HepG2 (cell line): ENCODE results near the gene PTPRO. TPM values are rescaled to one million over a fixed set of nuclear protein-coding genes. Genes with fewer than 3 reads are reported as not detected.

ENCODE experiments used
- CC2D1A ChIP-seq: sonication (generic); formaldehyde crosslinking; IDR thresholded peaks from 2 replicates; pipeline ENCODE4 v1.8.1; 2023; ENCODE audit warnings: mild to moderate bottlenecking, missing genetic modification reagents
- FIP1L1 ChIP-seq: fragments of 200-400 bp; formaldehyde crosslinking; IDR thresholded peaks from 2 replicates; pipeline ENCODE4 v1.6.1; 2018; ENCODE audit warnings: low read depth, mild to moderate bottlenecking, low read length, moderate library complexity, borderline replicate concordance; ENCODE audit not compliant: insufficient read depth
- MIXL1 ChIP-seq: IDR thresholded peaks from 2 replicates; pipeline ENCODE4 v1.6.1; 2016
- RNF219 ChIP-seq: sonication (generic); formaldehyde crosslinking; IDR thresholded peaks from 2 replicates; pipeline ENCODE4 v1.5.0; 2020; ENCODE audit warnings: mild to moderate bottlenecking, missing genetic modification reagents
- SIX4 ChIP-seq: sonication (generic); formaldehyde crosslinking; IDR thresholded peaks from 2 replicates; pipeline ENCODE4 v1.4.0; 2020; ENCODE audit warnings: missing genetic modification reagents
- SMC3 ChIP-seq: IDR thresholded peaks from 2 replicates; pipeline ENCODE4 v1.6.1; 2011; ENCODE audit warnings: low read length, improper control_type of control experiment
- ZBTB1 ChIP-seq: sonication (generic); formaldehyde crosslinking; IDR thresholded peaks from 2 replicates; pipeline ENCODE4 v1.4.0; 2020; ENCODE audit warnings: missing genetic modification reagents, borderline replicate concordance
- ZFP62 ChIP-seq: sonication (generic); formaldehyde crosslinking; IDR thresholded peaks from 2 replicates; pipeline ENCODE4 v1.4.0; 2020; ENCODE audit warnings: missing genetic modification reagents
- ZIK1 ChIP-seq: sonication (generic); formaldehyde crosslinking; IDR thresholded peaks from 2 replicates; pipeline ENCODE4 v1.5.0; 2020; ENCODE audit warnings: mild to moderate bottlenecking, low read depth, missing genetic modification reagents, borderline replicate concordance
- ZKSCAN5 ChIP-seq: sonication (generic); formaldehyde crosslinking; IDR thresholded peaks from 2 replicates; pipeline ENCODE4 v1.5.1; 2020; ENCODE audit warnings: mild to moderate bottlenecking, missing genetic modification reagents
- ZMAT3 ChIP-seq: sonication (generic); formaldehyde crosslinking; conservative IDR thresholded peaks from 2 replicates; pipeline ENCODE4 v1.7.0; 2021; ENCODE audit warnings: missing genetic modification reagents
- ZNF234 ChIP-seq: sonication (generic); formaldehyde crosslinking; conservative IDR thresholded peaks from 2 replicates; pipeline ENCODE4 v1.5.1; 2020; ENCODE audit warnings: mild to moderate bottlenecking, missing genetic modification reagents
- ZNF572 ChIP-seq: sonication (generic); formaldehyde crosslinking; IDR thresholded peaks from 2 replicates; pipeline ENCODE4 v1.5.1; 2020; ENCODE audit warnings: mild to moderate bottlenecking, missing genetic modification reagents
- ZNF605 ChIP-seq: sonication (generic); formaldehyde crosslinking; IDR thresholded peaks from 2 replicates; pipeline ENCODE4 v1.8.0; 2022; ENCODE audit warnings: mild to moderate bottlenecking, missing genetic modification reagents
- ZNF761 ChIP-seq: sonication (generic); formaldehyde crosslinking; conservative IDR thresholded peaks from 2 replicates; pipeline ENCODE4 v1.4.0; 2020; ENCODE audit warnings: mild to moderate bottlenecking, missing genetic modification reagents
- ZNF766 ChIP-seq: sonication (generic); formaldehyde crosslinking; IDR thresholded peaks from 2 replicates; pipeline ENCODE4 v1.5.0; 2020; ENCODE audit warnings: missing genetic modification reagents, borderline replicate concordance
- polyA plus RNA-seq, 8 experiments: library from polyadenylated mRNA; depleted of rRNA in 3 of 8; stranded (reverse) in 7 of 8; unstranded in 1 of 8; fragments of >200 nt; fragmentation: Illumina TruSeq in 4 of 8; extraction: Trizol in 4 of 8; gene quantifications; 2 replicates each; pipeline versions ENCODE4 v1.2.1 to v1.2.3, GENCODE V29; 2011 to 2016; ENCODE audit warnings: low read depth in 4 of 8, missing spikeins in 1 of 8, mixed read lengths in 1 of 8; ENCODE audit not compliant: insufficient read depth in 1 of 8
- total RNA-seq, 5 experiments: library from RNA; depleted of rRNA; stranded (reverse); fragments of >200 nt; fragmentation: Illumina TruSeq; extraction: Trizol; gene quantifications; 2 replicates each; pipeline ENCODE4 v1.2.3, GENCODE V29; 2016; ENCODE audit warnings: low read depth in 1 of 5
- TF ChIP-seq, protein P1 (sequence below): sonication (generic); formaldehyde crosslinking; IDR thresholded peaks from 2 replicates; pipeline ENCODE4 v1.5.0; 2020; ENCODE audit warnings: mild to moderate bottlenecking, missing genetic modification reagents
- TF ChIP-seq, protein P2 (sequence below): fragments of 450-650 bp; IDR thresholded peaks from 2 replicates; pipeline ENCODE4 v1.6.1; 2017; ENCODE audit warnings: mild to moderate bottlenecking

The PTPRO gene
- total and polyA plus RNA-seq, 2 of the 13 experiments (the other 11 are each of a cell fraction or from before 2014, with no cell fraction given): 0.04 TPM; not detected in 1

GRCh38 chr12:15522574-15523187 lies 200.4 kb downstream of the PTPRO start (continued):
- TF ChIP-seq RNF219 (CRISPR knock-in tag) (no peak), ZNF761 (CRISPR knock-in tag) (no peak), MIXL1 (CRISPR knock-in tag) (peak; percentile 51; the same call in 1 of the 2 replicates), ZIK1 (CRISPR knock-in tag) (no peak), ZFP62 (CRISPR knock-in tag) (no peak), ZNF234 (CRISPR knock-in tag) (no peak), ZKSCAN5 (CRISPR knock-in tag) (no peak), FIP1L1 (no peak), ZMAT3 (no peak), ZNF572 (CRISPR knock-in tag) (no peak), SIX4 (CRISPR knock-in tag) (no peak), CC2D1A (no peak), ZNF605 (CRISPR knock-in tag) (no peak), ZBTB1 (no peak), ZNF766 (CRISPR knock-in tag) (no peak), SMC3 (peak; percentile 43; the same call in 1 of the 2 replicates)
- TF ChIP-seq, protein P1, sequence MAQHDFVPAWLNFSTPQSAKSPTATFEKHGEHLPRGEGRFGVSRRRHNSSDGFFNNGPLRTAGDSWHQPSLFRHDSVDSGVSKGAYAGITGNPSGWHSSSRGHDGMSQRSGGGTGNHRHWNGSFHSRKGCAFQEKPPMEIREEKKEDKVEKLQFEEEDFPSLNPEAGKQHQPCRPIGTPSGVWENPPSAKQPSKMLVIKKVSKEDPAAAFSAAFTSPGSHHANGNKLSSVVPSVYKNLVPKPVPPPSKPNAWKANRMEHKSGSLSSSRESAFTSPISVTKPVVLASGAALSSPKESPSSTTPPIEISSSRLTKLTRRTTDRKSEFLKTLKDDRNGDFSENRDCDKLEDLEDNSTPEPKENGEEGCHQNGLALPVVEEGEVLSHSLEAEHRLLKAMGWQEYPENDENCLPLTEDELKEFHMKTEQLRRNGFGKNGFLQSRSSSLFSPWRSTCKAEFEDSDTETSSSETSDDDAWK (CRISPR knock-in tag): no peak
- TF ChIP-seq, protein P2, sequence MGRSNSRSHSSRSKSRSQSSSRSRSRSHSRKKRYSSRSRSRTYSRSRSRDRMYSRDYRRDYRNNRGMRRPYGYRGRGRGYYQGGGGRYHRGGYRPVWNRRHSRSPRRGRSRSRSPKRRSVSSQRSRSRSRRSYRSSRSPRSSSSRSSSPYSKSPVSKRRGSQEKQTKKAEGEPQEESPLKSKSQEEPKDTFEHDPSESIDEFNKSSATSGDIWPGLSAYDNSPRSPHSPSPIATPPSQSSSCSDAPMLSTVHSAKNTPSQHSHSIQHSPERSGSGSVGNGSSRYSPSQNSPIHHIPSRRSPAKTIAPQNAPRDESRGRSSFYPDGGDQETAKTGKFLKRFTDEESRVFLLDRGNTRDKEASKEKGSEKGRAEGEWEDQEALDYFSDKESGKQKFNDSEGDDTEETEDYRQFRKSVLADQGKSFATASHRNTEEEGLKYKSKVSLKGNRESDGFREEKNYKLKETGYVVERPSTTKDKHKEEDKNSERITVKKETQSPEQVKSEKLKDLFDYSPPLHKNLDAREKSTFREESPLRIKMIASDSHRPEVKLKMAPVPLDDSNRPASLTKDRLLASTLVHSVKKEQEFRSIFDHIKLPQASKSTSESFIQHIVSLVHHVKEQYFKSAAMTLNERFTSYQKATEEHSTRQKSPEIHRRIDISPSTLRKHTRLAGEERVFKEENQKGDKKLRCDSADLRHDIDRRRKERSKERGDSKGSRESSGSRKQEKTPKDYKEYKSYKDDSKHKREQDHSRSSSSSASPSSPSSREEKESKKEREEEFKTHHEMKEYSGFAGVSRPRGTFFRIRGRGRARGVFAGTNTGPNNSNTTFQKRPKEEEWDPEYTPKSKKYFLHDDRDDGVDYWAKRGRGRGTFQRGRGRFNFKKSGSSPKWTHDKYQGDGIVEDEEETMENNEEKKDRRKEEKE: no peak
